HCEC 1CT (cell line): ENCODE data around the gene HTATIP2.
"Not testable (repeated sequence)": the region's sequence is repeated elsewhere in the genome, so short reads cannot be mapped to it uniquely, and the experiment has no call there.

Source experiments
- DNase-seq: peaks from one replicate; pipeline ENCODE4 v3.0.0-alpha.2; 2017

The HTATIP2 gene

GRCh38 chr11:20363500-20364340, at the start of gene HTATIP2:
Gene HTATIP2 (plus strand): TSS chr11:20363714. CDS start chr11:20364238, 524 bp downstream.
- DNase-seq, result peak; percentile 52

- no peak for DNase-seq
These were observed 47.7 kb upstream of the HTATIP2 start for GRCh38 chr11:20315800-20316199.

GRCh38 chr11:20321177-20321576, 42.3 kb upstream of the HTATIP2 start:
- no peak for DNase-seq

- no peak for DNase-seq
These were observed 36.1 kb upstream of the HTATIP2 start for GRCh38 chr11:20327377-20327935.

- no peak for DNase-seq
These were observed 27.5 kb upstream of the HTATIP2 start for GRCh38 chr11:20336056-20336455.

GRCh38 chr11:20337526-20338154, 25.9 kb upstream of the HTATIP2 start:
- DNase-seq, result peak; percentile 26

GRCh38 chr11:20342347-20343141, 21.0 kb upstream of the HTATIP2 start:
- no peak for DNase-seq

- no peak for DNase-seq
These were observed 12.4 kb upstream of the HTATIP2 start for GRCh38 chr11:20351136-20351535.

GRCh38 chr11:20351751-20352262, 11.7 kb upstream of the HTATIP2 start:
- DNase-seq, result no peak

- peak; percentile 34 for DNase-seq
These were observed 9.6 kb upstream of the HTATIP2 start for GRCh38 chr11:20353829-20354434.

GRCh38 chr11:20355221-20356219, 8.0 kb upstream of the HTATIP2 start:
- peak; percentile 32 for DNase-seq

- no peak for DNase-seq
These were observed 6.4 kb upstream of the HTATIP2 start for GRCh38 chr11:20357150-20357549.

- peak; percentile 25 for DNase-seq
These were observed 2.9 kb upstream of the HTATIP2 start for GRCh38 chr11:20360650-20361049.

- DNase-seq, result no peak
These were observed 1.0 kb upstream of the HTATIP2 start for GRCh38 chr11:20362481-20362880.

GRCh38 chr11:20363149-20363499, 390 bp upstream of the HTATIP2 start:
- DNase-seq, result no peak

- no peak for DNase-seq
These were observed 853 bp downstream of the HTATIP2 start for GRCh38 chr11:20364341-20364792.

GRCh38 chr11:20365465-20365864, 2.0 kb downstream of the HTATIP2 start:
- not testable (repeated sequence) for DNase-seq

- DNase-seq, result peak; percentile 87
These were observed 3.9 kb downstream of the HTATIP2 start for GRCh38 chr11:20367313-20367948.

- DNase-seq, result no peak
These were observed 4.9 kb downstream of the HTATIP2 start for GRCh38 chr11:20368438-20368837.

GRCh38 chr11:20369826-20370225, 6.3 kb downstream of the HTATIP2 start:
- DNase-seq, result no peak
